Measurements from ENCODE around the gene SH3PXD2A. TPM values are rescaled to one million over a fixed set of nuclear protein-coding genes. Genes with fewer than 3 reads are reported as not detected.
A peak's percentile ranks its signal among the peaks of the same experiment; 100 is the strongest.

SH3PXD2A gene
- total and polyA plus RNA-seq, 2 of the 4 experiments (the other 2 are of a cell fraction) = 6.3 to 23.0 TPM

DNA sequence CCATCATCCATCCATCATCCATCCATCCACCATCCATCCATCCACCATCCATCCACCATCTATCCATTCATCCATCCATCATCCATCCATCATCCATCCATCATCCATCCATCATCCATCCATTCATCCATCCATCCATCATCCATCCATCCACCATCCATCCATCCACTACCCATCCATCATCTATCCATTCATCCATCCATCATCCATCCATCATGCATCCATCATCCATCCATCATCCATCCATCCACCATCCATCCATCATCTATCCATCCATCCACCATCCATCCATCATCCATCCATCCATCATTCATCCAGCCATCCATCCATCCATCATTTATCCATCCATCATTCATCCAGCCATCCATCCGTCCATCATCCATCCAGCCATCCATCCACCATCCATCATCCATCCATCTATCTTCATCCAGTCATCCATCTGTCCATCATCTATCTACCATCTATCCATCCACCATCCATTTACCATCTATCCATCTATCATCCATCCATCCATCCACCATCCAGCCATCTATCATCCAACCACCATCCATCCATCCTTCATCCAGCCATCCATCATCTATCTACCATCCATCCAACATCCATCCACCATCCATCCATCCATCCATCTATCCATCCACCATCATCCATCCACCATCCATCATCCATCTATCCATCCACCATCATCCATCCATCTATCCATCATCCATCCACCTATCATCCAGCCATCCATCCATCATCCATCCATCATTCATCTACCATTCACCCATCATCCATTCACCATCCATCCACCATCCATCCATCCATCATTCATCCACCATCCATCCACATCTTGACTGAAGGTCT is 153.8 kb downstream of the SH3PXD2A start:
- CTCF ChIA-PET = no interaction called here

More for the DNA sequence above, 153.8 kb downstream of the SH3PXD2A start:
- DNase-seq (no peak), ATAC-seq (ENCODE audit: low read depth) (no peak)
- Histone ChIP-seq H3K9me3 (ENCODE audit: control insufficient read depth, insufficient read depth, low read length) (no peaks in the 10 kb centered on the region), H3K56ac (ENCODE audit: extremely low read depth, insufficient read depth, low read length) (no peak overlapping the region), H3K9me1 (ENCODE audit: insufficient read depth, low read length) (peaks cover 6% of the 10 kb centered on the region), H3K18ac (ENCODE audit: low read depth, low read length) (no peak overlapping the region), H3K4me3 (ENCODE audit: insufficient read depth, low read depth, low read length) (no peak overlapping the region), H2BK20ac (ENCODE audit: low read depth, low read length) (no peak overlapping the region), H4K91ac (ENCODE audit: insufficient read depth, low read depth, low read length) (no peak overlapping the region), H4K8ac (ENCODE audit: low read depth in 2 of 2, low read length in 2 of 2) (no peak overlapping the region), H3K14ac (replicated peaks; ENCODE audit: low read depth, low read length) (no peak overlapping the region; the same call in 1 of the 2 replicates), H3K23ac (ENCODE audit: low read depth, low read length) (no peak overlapping the region), H2BK5ac (ENCODE audit: low read depth, low read length, poor library complexity, severe bottlenecking) (peak overlapping the region; percentile 42), H3K9ac (ENCODE audit: low read depth, low read length) (no peak overlapping the region), H3K4me2 (ENCODE audit: low read depth, low read length) (no peak overlapping the region), H3K36me3 (ENCODE audit: control insufficient read depth, insufficient read depth, low read length) (no peaks in the 10 kb centered on the region), H2AFZ (replicated peaks; ENCODE audit: low read length, poor library complexity) (no peak overlapping the region), H2BK15ac (ENCODE audit: low read depth, low read length) (no peak overlapping the region), H3K79me1 (ENCODE audit: low read depth in 1 of 2, low read length in 2 of 2) (peaks cover 0 to under 1% of the 10 kb centered on the region in 2 experiments; a peak in 1 of 4 replicates), H2BK120ac (ENCODE audit: low read depth, low read length) (no peak overlapping the region), H3K27ac (ENCODE audit: insufficient read depth, low read length) (no peak overlapping the region), H2AK9ac (replicated peaks; ENCODE audit: low read depth, low read length, poor library complexity) (no peak overlapping the region), H4K20me1 (ENCODE audit: insufficient read depth, low read length) (no peaks in the 10 kb centered on the region), H3K27me3 (ENCODE audit: control insufficient read depth, insufficient read depth, low read length) (no peaks in the 10 kb centered on the region), H3K4ac (ENCODE audit: low read depth, low read length) (no peak overlapping the region), H3K4me1 (ENCODE audit: control insufficient read depth, insufficient read depth, low read length) (peaks cover 6% of the 10 kb centered on the region; the same call in 1 of the 2 replicates), H2AK5ac (ENCODE audit: low read depth, low read length) (no peak overlapping the region), H4K5ac (ENCODE audit: low read depth, low read length) (no peak overlapping the region)
- in situ Hi-C loops (cut with MboI; ENCODE audit: low sequenced_read_pairs) (loop anchor here (25.0 kb wide), 2 partner anchors 311 to 511 kb away; no protein-coding TSS in a partner anchor), dilution Hi-C loops (cut with HindIII; ENCODE audit: low sequenced_read_pairs, unreplicated experiment) (loop anchor here (25.0 kb wide), 1 partner anchor 161 kb away; the partner anchor contains the start of gene SH3PXD2A), intact Hi-C loops (cut with micrococcal nuclease) (no loop called here)
- 53% methylated on average over 1 of the region's 1 CpG; no CpG with 5 or more reads in 1 of the 2 experiments for WGBS, 2 experiments (ENCODE audit: extremely low coverage in 2 of 2, insufficient read length in 1 of 2)
- POLR2A ChIA-PET (ENCODE audit: unreplicated experiment) = no interaction called here
- TF ChIP-seq CEBPB (IDR thresholded peaks at IDR 0.05; ENCODE audit: low read depth, low read length) (no peak), RFX5 (IDR thresholded peaks at IDR 0.05; ENCODE audit: low read depth, low read length) (no peak), SMC3 (IDR thresholded peaks at IDR 0.05; ENCODE audit: low read depth, low read length) (no peak), MXI1 (IDR thresholded peaks at IDR 0.05; ENCODE audit: borderline replicate concordance, low read depth, low read length) (no peak)
- BruUV-seq (replicated peaks) = no TSS peak
